ENCODE data around the gene ALKBH3.

Gene ALKBH3

DNA sequence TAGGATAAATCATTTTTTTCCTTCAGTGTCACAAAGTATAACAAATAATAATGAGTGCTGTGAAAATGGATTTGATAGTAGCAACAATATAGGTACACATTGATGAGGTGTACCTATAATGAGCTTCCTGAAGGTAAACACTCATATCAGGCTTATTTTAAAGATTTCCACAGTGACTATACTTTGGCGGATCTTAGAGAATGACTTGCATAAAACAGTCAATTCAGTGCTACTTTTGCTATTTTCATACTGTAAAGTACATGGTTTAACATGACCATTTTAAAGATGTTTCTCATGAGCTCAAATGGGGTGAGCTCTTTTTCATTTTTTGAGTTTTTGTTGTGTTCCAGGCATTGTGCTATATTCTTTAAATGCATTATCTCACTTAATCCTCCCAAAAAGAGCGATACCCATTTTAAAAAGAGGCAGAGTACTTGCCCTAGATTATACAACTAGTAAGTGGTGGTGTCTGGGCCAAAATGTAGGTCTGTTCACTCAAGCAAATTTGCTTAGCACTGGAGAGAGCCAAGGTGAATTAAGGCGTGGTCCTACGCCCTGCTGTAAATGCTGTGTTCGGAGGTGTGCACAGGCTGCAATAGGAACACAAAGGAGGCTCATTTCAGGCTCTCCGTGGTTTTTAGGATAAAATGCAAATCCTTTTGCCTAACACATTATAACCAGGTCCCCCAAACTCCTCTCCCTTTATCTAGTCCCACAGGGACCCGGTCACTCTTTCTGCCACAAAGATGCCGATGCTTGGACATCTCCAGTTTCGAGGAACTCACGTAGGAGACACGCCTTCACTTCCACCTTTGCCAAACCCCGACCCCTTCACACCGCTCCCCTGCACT lies 617 bp upstream of the ALKBH3 start:
- TF ChIP-seq, protein P1, sequence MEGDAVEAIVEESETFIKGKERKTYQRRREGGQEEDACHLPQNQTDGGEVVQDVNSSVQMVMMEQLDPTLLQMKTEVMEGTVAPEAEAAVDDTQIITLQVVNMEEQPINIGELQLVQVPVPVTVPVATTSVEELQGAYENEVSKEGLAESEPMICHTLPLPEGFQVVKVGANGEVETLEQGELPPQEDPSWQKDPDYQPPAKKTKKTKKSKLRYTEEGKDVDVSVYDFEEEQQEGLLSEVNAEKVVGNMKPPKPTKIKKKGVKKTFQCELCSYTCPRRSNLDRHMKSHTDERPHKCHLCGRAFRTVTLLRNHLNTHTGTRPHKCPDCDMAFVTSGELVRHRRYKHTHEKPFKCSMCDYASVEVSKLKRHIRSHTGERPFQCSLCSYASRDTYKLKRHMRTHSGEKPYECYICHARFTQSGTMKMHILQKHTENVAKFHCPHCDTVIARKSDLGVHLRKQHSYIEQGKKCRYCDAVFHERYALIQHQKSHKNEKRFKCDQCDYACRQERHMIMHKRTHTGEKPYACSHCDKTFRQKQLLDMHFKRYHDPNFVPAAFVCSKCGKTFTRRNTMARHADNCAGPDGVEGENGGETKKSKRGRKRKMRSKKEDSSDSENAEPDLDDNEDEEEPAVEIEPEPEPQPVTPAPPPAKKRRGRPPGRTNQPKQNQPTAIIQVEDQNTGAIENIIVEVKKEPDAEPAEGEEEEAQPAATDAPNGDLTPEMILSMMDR (IDR thresholded peaks at IDR 0.05; ENCODE audit: insufficient read depth, missing control alignments), result no peak
- no peak for FAIRE-seq
- DNase-seq (ENCODE audit: insufficient read length, low spot score), result no peak

DNA sequence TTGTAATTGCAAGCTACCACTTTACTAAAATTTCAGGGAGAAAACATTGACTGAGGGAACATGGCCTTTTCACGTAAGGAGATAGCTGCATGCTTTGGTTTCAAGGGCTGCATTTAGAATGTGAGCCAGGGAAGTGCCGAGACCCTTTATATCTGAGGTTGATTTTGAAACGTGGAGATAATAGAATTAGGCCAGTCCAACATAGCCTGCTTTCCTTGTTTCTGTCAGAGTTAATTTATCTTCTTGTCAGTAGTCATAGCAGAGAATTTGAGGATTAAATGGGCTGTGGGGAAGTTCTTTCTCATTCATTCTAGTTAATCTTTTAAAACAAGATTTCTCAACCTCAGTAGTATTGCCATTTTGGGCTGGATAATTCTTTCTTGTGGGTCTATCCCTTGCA lies 12.2 kb downstream of the ALKBH3 start:
- DNase-seq (ENCODE audit: insufficient read length, low spot score) (no peak), FAIRE-seq (no peak)
- TF ChIP-seq, protein P1 (IDR thresholded peaks at IDR 0.05; ENCODE audit: insufficient read depth, missing control alignments), result no peak

DNA sequence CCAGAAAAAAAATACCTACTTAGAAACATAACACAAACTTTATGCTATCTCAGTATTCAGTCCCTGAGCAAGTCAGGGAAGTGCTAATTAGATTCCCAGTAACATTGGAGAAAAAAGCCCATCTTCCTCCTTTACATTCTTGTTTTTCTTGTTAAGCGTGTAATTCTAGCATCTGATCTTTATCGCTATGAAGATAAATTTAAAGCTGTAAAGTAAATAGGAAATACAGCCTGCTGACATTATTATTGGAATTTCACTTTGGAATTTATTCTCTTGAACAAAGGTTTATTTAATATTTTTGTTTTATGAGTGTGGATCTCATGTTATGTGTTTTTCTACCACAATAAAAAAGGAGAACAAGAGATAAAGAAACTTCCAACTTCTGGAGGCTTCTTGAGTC lies 13.9 kb downstream of the ALKBH3 start:
- DNase-seq (ENCODE audit: insufficient read length, low spot score), result no peak
- no peak for FAIRE-seq
- TF ChIP-seq, protein P1 (IDR thresholded peaks at IDR 0.05; ENCODE audit: insufficient read depth, missing control alignments), result no peak

DNA sequence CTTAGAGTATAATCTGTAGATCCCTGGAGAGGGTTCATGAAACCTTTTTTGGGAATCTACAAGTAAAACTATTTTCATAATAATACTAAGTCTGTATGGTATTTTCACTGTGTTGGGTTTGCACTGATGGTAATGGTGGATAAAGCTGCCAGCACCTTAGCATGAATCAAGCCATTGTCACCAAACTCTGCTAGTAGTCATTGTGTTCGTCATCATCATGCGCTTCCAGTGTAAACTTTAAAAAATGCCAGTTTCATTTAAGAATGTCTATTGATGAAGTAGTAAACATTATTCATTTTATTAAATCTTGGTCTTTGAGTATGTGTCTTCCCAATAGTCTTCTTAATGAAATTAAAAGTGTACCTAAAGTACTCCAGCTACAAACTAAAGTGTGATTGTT lies 15.0 kb downstream of the ALKBH3 start:
- DNase-seq (ENCODE audit: insufficient read length, low spot score) (no peak), FAIRE-seq (no peak)
- TF ChIP-seq, protein P1 (IDR thresholded peaks at IDR 0.05; ENCODE audit: insufficient read depth, missing control alignments), result no peak

DNA sequence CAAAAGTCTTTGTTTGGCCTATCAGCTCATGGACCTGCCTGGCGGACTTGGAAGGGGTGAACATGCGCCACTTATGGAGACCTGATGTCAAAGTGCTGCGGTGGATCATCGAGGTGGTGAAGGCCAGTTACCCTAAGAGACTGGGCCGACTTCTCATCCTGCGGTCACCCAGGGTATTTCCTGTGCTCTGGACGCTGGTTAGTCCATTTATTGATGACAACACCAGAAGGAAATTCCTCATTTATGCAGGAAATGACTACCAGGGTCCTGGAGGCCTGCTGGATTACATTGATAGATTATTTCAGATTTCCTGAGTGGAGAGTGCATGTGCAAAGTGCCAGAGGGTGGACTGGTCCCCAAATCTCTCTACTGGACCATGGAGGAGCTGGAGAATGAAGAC lies 17.9 kb downstream of the ALKBH3 start:
- DNase-seq (ENCODE audit: insufficient read length, low spot score) (no peak), FAIRE-seq (no peak)
- TF ChIP-seq, protein P1 (IDR thresholded peaks at IDR 0.05; ENCODE audit: insufficient read depth, missing control alignments), result no peak

DNA sequence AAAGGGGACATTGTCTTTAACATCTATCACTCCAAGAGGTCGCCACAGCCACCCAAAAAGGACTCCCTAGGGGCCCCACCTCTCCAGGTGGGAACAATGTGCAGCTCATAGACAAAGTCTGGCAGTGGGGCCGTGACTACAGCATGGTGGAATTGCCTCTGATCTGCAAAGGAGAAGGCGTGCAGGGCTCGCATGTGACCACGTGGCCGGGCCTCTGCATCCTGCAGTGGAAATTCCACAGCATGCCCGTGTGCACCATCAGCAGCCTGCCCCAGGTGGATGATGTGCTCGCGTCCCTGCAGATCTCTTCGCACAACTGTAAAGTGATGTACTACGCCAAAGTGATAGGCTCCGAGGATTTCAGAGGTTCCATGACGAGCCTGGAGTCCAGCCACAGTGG lies 18.5 kb downstream of the ALKBH3 start:
- TF ChIP-seq, protein P1 (IDR thresholded peaks at IDR 0.05; ENCODE audit: insufficient read depth, missing control alignments), result no peak
- no peak for DNase-seq (ENCODE audit: insufficient read length, low spot score)
- FAIRE-seq, result no peak

DNA sequence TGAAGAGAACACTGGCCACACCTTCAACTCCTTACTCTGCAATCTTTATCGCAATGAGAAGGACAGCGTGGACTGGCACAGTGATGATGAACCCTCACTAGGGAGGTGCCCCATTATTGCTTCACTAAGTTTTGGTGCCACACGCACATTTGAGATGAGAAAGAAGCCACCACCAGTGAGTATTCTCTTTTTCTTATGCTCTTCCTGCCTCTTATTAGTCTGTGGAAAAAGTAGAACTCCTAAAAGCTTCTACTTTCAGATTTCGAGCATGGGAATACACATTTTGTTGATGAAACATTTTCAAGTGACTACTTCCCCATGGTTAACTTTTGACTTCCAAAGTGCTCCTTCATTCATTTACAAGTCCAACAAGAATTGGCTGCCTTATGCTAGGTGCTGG lies 20.9 kb downstream of the ALKBH3 start:
- TF ChIP-seq, protein P1 (IDR thresholded peaks at IDR 0.05; ENCODE audit: insufficient read depth, missing control alignments), result no peak
- no peak for DNase-seq (ENCODE audit: insufficient read length, low spot score)
- no peak for FAIRE-seq
